Astrocyte (in vitro differentiated cells and primary cell): ENCODE measurements around the gene OSBP2. TPM values are rescaled to one million over a fixed set of nuclear protein-coding genes. Genes with fewer than 3 reads are reported as not detected.

ENCODE experiments used
- microRNA-seq: library from miRNA; unstranded; fragments of <30 nt; microRNA quantifications from one replicate; pipeline ENCODE4 v1.2.0, GENCODE V29; 2020
- total RNA-seq: library from RNA; stranded (reverse); gene quantifications from 2 replicates; pipeline ENCODE4 v1.2.1, GENCODE V29; 2021

Gene OSBP2
- total RNA-seq, 1 donor from 2014 or later: 0.48 TPM

Small RNAs within 50 kb of the gene (microRNA-seq; reads per million reads assigned to microRNA genes)
- 54.5 reads per million, percentile 59 among the genes with 10 or more reads in this experiment for gene MIR3200

Other genes with a start within 250 kb of the OSBP2 start
- gene SEC14L3, start 222.9 kb upstream of the OSBP2 start, total RNA-seq: not detected in 2 replicates
- gene SEC14L4, start 189.2 kb upstream of the OSBP2 start, total RNA-seq: not detected in 2 replicates
- 0.16 and 0.22 TPM in 2 replicates for gene SEC14L6, start 148.1 kb upstream of the OSBP2 start, total RNA-seq
- 3.4 and 3.8 TPM in 2 replicates for gene GAL3ST1, start 120.2 kb upstream of the OSBP2 start, total RNA-seq
- 88.7 and 92.9 TPM in 2 replicates for gene PES1, start 103.0 kb upstream of the OSBP2 start, total RNA-seq
- gene TCN2, start 87.7 kb upstream of the OSBP2 start, total RNA-seq: 2.7 and 3.8 TPM in 2 replicates
- gene SLC35E4, start 59.1 kb upstream of the OSBP2 start, total RNA-seq: 3.2 and 4.2 TPM in 2 replicates
- gene DUSP18, start 27.0 kb upstream of the OSBP2 start, total RNA-seq: 8.6 and 10.2 TPM in 2 replicates